ENCODE data around the gene CD96. TPM values are rescaled to one million over a fixed set of nuclear protein-coding genes. Genes with fewer than 3 reads are reported as not detected.
"Not testable (repeated sequence)": the region's sequence is repeated elsewhere in the genome, so short reads cannot be mapped to it uniquely, and the experiment has no call there.

Gene CD96, protein sequence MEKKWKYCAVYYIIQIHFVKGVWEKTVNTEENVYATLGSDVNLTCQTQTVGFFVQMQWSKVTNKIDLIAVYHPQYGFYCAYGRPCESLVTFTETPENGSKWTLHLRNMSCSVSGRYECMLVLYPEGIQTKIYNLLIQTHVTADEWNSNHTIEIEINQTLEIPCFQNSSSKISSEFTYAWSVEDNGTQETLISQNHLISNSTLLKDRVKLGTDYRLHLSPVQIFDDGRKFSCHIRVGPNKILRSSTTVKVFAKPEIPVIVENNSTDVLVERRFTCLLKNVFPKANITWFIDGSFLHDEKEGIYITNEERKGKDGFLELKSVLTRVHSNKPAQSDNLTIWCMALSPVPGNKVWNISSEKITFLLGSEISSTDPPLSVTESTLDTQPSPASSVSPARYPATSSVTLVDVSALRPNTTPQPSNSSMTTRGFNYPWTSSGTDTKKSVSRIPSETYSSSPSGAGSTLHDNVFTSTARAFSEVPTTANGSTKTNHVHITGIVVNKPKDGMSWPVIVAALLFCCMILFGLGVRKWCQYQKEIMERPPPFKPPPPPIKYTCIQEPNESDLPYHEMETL
- total RNA-seq (2014; rRNA removed; shearing (Covaris generic)): 0.13 and 0.38 TPM in 2 replicates

DNA sequence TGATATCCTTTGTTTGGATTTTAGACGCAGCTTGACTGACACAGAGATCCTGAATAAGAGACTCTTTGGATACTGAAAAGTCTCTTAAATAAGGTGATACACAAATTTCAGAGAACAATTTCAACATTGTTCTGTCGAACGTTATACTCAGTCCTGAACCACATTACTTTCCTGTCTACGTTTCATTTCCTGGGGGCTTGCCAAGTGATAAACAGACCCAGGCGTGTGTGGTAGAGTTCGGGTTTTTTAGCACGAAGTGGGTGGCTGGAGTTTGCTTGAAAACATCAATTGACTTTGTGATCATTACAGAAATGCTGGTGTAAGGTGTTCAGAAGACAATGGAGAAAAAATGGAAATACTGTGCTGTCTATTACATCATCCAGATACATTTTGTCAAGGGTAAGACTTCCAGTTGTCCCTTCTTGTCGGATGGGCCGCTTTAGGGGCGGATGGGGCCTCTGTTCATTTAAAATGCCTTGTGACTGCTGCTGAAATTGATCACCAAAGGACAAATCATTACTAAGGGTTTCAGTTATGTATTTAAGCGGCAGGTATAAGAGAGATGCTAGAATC lies at the start of gene CD96:
Gene CD96, plus strand, starts transcription at position 287 of the 573 bp plus-strand sequence. Its CDS starts 52 bp downstream, at position 339.
- peak; percentile 58 to 61 for DNase-seq (ENCODE audit: low read depth in 1 of 2, low spot score in 2 of 2)

DNA sequence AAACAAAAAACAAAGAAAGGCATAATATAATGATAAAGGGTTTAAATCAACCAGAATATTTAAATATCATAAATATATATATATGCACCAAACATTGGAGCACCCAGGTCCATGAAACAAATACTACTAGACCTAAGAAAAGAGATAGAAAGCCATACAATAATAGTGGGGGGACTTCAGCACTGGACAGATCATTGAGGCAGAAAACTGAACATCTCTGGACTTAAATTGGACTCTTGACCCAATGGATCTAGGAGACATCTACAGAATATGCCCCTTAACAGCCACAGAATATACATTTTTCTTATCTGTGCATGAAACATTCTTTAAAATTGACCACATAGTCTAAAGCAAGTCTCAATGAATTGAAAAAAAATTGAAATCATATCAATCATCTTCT lies 48.7 kb upstream of the CD96 start:
- no peaks in the 10 kb centered on the region for H3K27me3 ChIP-seq (replicated peaks)
- no peaks in the 10 kb centered on the region for H3K36me3 ChIP-seq
- no peaks in the 10 kb centered on the region for H3K4me1 ChIP-seq (replicated peaks)
- H3K9me3 ChIP-seq (replicated peaks): no peaks in the 10 kb centered on the region
- no peak overlapping the region for H3K4me3 ChIP-seq
- DNase-seq (ENCODE audit: low read depth in 1 of 2, low spot score in 2 of 2): no peak
- H3K27ac ChIP-seq: no peak overlapping the region

More for the DNA sequence above, at the start of gene CD96:
- Histone ChIP-seq H3K9me3 (replicated peaks) (no peaks in the 10 kb centered on the region), H3K27ac (peak within 1 kb of the TSS; percentile 3; the same call in 1 of the 2 replicates), H3K36me3 (no peaks in the 10 kb centered on the region), H3K4me3 (no peak within 1 kb of the TSS), H3K27me3 (replicated peaks) (no peaks in the 10 kb centered on the region), H3K4me1 (replicated peaks) (peaks cover 40% of the 10 kb centered on the region)

DNA sequence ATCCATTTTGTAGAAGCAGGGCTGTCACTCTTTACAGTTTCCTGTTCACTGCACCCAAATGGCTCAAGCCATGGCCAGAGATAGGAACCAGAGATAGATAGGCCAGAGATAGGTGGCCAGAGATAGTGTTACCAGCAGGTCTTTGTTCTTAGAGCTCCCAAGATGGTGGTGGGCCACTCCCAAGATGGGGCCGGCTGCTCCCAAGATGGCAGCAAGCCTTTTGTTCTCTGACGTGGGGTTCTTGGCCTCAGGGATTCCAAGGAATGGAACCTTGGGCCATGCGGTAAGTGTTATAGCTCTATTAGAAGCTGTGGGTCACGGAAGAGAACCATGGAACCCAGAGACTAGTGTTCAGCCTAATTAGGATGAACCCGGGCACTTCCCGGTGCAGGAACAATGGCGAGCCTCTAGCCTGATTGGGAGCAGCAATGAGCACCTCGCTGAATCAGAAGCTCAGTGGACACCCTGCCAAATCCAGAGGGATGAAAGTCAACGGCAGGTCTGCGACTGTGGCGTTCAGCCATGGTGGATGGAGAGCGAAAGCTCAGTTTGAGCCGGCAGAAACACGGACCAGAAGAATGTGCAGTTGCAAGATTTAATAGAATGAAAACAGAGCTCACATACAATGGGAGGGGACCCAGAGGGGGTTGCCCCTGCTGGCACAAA lies 45.0 kb upstream of the CD96 start:
- H3K9me3 ChIP-seq (replicated peaks): no peaks in the 10 kb centered on the region
- DNase-seq (ENCODE audit: low read depth in 1 of 2, low spot score in 2 of 2): no peak
- H3K27me3 ChIP-seq (replicated peaks): no peaks in the 10 kb centered on the region
- no peaks in the 10 kb centered on the region for H3K36me3 ChIP-seq
- H3K4me3 ChIP-seq: no peak overlapping the region
- no peaks in the 10 kb centered on the region for H3K4me1 ChIP-seq (replicated peaks)
- H3K27ac ChIP-seq: no peak overlapping the region

DNA sequence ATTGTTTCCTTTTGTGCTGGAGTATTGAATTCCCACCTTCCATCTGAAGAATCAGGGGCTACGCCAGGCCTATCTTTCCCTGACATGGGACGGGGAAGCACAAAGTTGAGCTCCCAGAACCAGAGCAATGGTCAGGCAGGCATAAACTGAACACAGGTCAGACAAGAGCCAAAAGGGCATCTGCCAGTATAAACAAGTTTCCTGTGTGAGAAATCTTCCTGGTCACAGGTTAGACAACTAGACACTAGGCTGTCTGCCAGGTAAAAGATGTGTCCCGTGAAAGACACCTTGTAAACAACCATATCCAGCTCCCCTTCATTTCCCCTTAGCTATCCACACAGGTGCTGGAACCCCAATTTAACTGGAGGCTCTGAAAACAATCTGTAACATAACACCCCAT lies 44.0 kb upstream of the CD96 start:
- H3K36me3 ChIP-seq: no peaks in the 10 kb centered on the region
- no peak overlapping the region for H3K4me3 ChIP-seq
- no peak overlapping the region for H3K27ac ChIP-seq
- H3K9me3 ChIP-seq (replicated peaks): no peaks in the 10 kb centered on the region
- DNase-seq (ENCODE audit: low read depth in 1 of 2, low spot score in 2 of 2): no peak
- H3K27me3 ChIP-seq (replicated peaks): no peaks in the 10 kb centered on the region
- H3K4me1 ChIP-seq (replicated peaks): no peaks in the 10 kb centered on the region

DNA sequence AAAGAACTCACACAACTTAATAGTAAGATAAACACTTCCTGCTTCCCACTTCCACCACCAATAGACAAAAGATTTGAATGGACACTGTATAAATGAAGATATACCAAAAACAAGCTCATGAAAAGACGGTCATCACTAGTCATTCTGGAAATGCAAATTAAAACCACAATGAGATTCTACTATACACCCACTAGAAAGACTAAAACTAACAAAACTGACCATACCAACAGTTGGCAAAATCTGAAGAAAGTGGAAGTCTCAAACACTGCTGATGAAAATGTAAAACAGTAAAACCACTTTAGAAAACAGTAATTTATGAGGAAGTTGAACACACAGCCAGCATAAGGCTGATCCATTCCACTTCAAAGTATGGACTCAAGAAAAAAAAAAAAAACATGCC lies 35.6 kb upstream of the CD96 start:
- no peaks in the 10 kb centered on the region for H3K4me1 ChIP-seq (replicated peaks)
- H3K27me3 ChIP-seq (replicated peaks): 0 out of 2 replicates have a peak, but pooled peaks cover 2% of the 10 kb centered on the region
- no peaks in the 10 kb centered on the region for H3K9me3 ChIP-seq (replicated peaks)
- H3K4me3 ChIP-seq: no peak overlapping the region
- H3K36me3 ChIP-seq: no peaks in the 10 kb centered on the region
- DNase-seq (ENCODE audit: low read depth in 1 of 2, low spot score in 2 of 2): no peak
- no peak overlapping the region for H3K27ac ChIP-seq

DNA sequence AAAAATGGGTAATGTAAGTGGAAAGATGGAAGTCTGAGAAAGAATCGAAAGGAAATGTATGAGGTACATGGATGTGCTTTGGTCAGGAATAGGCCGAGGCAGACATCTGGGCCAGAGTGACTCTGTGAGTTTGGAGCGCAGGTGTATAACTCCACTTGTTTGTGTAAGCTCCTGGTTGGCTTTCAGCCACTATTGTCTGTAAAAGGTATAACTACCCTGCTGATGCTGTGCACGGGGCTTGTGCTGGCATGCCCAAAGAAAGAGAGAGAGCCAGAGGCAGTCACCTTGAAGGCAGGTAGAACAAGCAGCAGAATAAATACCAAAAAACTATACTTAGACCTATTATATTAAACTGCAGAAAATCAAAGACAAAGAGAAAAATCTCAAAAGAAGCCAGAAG lies 32.7 kb upstream of the CD96 start:
- DNase-seq (ENCODE audit: low read depth in 1 of 2, low spot score in 2 of 2): no peak
- no peak overlapping the region for H3K4me3 ChIP-seq
- H3K27ac ChIP-seq: no peak overlapping the region
- H3K27me3 ChIP-seq (replicated peaks): peaks cover 2% of the 10 kb centered on the region; the same call in 1 of the 2 replicates
- H3K4me1 ChIP-seq (replicated peaks): no peaks in the 10 kb centered on the region
- no peaks in the 10 kb centered on the region for H3K9me3 ChIP-seq (replicated peaks)
- H3K36me3 ChIP-seq: no peaks in the 10 kb centered on the region

DNA sequence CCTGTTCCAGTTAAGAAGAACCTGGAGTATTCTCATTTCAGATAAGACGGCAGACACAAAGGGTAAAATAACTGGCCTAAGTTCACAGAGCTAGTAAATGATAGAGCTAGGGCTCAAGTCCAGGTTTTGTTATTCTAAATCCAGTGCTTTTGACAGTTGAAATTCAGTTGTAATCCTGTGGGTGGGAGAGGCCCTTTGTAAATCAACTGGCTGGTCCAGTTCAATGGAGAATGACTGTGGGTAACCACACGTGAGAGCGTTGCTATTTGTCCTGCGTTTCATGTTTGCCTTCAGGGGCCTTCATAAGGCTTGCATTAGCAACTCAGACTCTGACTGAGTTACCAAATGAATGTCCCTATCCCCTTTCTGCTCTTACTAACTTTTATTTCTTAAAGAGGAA lies 24.2 kb upstream of the CD96 start:
- Histone ChIP-seq H3K27ac (no peak overlapping the region), H3K9me3 (replicated peaks) (no peaks in the 10 kb centered on the region), H3K27me3 (replicated peaks) (no peaks in the 10 kb centered on the region), H3K4me1 (replicated peaks) (no peaks in the 10 kb centered on the region), H3K4me3 (no peak overlapping the region), H3K36me3 (no peaks in the 10 kb centered on the region)
- DNase-seq (ENCODE audit: low read depth in 1 of 2, low spot score in 2 of 2): no peak

DNA sequence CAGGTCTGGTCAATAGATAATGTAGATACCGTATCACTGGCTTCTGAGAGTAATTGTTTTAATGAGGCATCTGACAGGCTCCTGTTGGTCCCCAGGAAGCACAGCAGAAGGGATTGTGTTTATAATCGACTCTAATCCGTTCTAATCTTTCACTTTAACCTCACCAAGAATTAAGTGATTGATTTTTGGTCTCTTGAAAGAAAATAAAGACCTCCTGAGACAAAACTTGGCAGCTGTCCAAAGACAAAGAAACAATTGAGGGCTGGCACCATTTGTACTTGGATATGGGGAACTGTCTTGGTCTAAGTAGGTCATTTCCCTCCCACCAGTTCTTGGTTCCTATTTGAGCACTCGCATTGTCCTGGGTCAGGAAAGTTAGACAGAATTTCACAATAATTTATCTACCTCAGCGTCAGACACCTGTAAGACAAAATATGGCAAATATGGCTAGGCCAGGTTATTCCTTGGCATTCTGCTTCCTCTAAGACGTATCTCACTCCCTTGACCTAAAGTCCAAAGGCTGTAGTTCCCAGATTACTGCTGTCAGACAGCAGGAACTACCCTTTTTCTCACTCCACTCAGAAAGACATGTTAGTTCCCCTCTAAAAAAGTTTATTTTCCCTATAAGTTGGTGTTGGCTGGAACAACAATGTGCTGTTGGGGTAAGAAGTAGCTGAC lies 22.7 kb upstream of the CD96 start:
- H3K27me3 ChIP-seq (replicated peaks): no peaks in the 10 kb centered on the region
- no peak overlapping the region for H3K4me3 ChIP-seq
- no peaks in the 10 kb centered on the region for H3K36me3 ChIP-seq
- no peak for DNase-seq (ENCODE audit: low read depth in 1 of 2, low spot score in 2 of 2)
- no peak overlapping the region for H3K27ac ChIP-seq
- H3K9me3 ChIP-seq (replicated peaks): no peaks in the 10 kb centered on the region
- H3K4me1 ChIP-seq (replicated peaks): no peaks in the 10 kb centered on the region

DNA sequence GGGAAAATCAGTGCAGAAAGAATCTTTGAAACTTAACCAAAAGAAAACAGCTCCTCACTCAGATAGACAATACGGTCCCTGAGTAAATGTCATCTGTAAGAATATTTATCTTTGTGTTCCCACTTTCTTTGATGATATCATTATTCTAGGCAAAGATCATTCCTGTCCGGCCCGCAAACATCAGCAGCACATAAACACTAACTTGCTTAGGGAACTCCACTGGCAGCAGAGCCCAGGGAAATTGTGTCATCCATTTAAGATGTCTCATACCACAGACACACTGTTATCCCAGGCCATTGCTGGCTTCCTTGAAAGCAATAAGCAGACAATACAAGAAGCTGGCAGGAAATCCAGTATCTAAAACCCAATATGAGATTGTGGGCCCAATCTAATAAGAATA lies 20.1 kb upstream of the CD96 start:
- Histone ChIP-seq H3K27me3 (replicated peaks) (no peaks in the 10 kb centered on the region), H3K9me3 (replicated peaks) (no peaks in the 10 kb centered on the region), H3K4me3 (no peak overlapping the region), H3K4me1 (replicated peaks) (no peaks in the 10 kb centered on the region), H3K27ac (no peak overlapping the region), H3K36me3 (no peaks in the 10 kb centered on the region)
- peak; percentile 48 to 50 for DNase-seq (ENCODE audit: low read depth in 1 of 2, low spot score in 2 of 2)

DNA sequence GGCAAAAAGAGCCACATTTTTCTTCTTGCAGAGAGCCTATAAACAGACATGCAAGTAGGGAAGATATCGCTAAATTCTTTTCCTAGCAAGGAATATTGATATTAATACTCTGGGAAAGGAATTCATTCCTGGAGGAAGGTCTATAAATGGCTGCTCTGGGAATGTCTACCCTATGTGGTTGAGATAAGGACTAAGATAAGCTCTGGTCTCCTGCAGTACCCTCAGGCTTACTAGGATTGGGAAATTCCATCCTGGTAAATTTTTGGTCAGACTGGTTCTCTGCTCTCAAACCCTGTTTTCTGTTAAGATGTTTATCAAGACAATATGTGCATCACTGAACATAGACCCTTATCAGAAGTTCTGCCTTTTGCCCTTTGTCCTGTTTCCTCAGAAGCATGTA lies 17.5 kb upstream of the CD96 start:
- not testable (repeated sequence) for H3K27me3 ChIP-seq (replicated peaks); H3K4me3 ChIP-seq; H3K9me3 ChIP-seq (replicated peaks); H3K4me1 ChIP-seq (replicated peaks); DNase-seq (ENCODE audit: low read depth in 1 of 2, low spot score in 2 of 2); H3K36me3 ChIP-seq; H3K27ac ChIP-seq

DNA sequence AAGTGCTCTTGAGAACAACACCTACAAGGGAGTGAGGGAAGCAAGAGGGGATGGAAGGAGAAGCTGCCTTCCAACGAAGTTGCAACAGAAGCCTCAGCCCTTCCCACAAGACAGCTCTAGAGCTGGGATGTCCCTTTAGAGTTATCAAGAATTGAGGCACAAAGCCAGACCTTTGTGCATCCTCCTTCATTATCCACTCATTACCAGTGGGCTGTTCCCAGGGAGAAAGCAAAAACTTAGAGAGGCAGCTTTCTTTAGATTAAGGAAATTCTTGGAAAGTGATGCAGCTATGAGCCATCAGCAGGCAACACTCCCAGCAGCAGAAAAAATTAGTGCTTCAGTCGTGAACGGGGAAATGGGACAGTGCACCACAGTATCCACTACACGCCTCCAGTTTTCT lies 10.6 kb upstream of the CD96 start:
- Histone ChIP-seq H3K4me1 (replicated peaks) (peaks cover 11% of the 10 kb centered on the region), H3K4me3 (no peak overlapping the region), H3K9me3 (replicated peaks) (no peaks in the 10 kb centered on the region), H3K27me3 (replicated peaks) (no peaks in the 10 kb centered on the region), H3K27ac (no peak overlapping the region), H3K36me3 (no peaks in the 10 kb centered on the region)
- peak in 1 of 2 experiments; percentile 14 for DNase-seq (ENCODE audit: low read depth in 1 of 2, low spot score in 2 of 2)

DNA sequence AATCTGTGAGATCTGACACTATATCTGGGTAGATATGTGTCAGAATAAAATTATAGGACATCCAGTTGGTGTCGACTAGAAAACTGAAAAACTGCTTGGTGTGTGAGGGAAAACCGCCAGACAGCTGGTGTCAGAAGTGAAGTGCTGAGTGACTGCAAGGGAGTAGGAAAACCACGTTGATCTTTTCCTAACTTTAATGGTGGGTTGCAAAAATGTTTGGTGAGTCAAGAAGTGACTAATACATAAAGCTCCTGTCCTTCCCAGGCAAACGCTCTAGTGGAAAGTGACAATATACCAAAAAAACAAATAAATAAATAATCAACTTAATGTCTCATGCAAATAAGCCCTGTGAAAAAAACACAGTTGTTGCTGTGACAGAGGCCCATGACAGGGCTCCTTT lies 7.3 kb upstream of the CD96 start:
- Histone ChIP-seq H3K4me1 (replicated peaks) (peaks cover 28% of the 10 kb centered on the region), H3K27ac (peak overlapping the region; percentile 23; the same call in 1 of the 2 replicates), H3K4me3 (no peak overlapping the region), H3K27me3 (replicated peaks) (no peaks in the 10 kb centered on the region), H3K9me3 (replicated peaks) (no peaks in the 10 kb centered on the region), H3K36me3 (no peaks in the 10 kb centered on the region)
- peak; percentile 43 to 68 for DNase-seq (ENCODE audit: low read depth in 1 of 2, low spot score in 2 of 2)

DNA sequence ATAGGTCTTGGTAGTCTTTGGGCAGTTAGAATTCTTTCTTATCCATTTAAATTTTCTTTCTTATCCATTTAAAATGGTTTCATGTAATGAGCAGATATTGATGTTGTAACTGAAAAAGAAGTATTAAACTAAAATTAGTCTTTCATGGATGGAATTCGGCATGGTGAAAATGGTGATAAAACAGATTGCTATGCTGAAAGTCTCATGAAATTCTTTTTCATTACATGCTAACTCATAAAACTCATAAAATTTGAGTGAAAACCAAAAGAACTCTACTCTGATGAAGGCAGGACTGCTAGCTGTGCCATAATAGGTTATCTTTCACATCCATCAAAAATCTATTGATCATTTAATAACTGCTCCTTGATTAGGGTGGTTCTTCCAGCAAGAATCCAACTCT lies 3.9 kb upstream of the CD96 start:
- Histone ChIP-seq H3K27me3 (replicated peaks) (no peaks in the 10 kb centered on the region), H3K27ac (peak overlapping the region; percentile 53), H3K9me3 (replicated peaks) (no peaks in the 10 kb centered on the region), H3K36me3 (no peaks in the 10 kb centered on the region), H3K4me3 (no peak overlapping the region), H3K4me1 (replicated peaks) (peaks cover 51% of the 10 kb centered on the region)
- no peak for DNase-seq (ENCODE audit: low read depth in 1 of 2, low spot score in 2 of 2)
